IMR-90 (cell line): ENCODE measurements around the gene SLC28A2. TPM values are rescaled to one million over a fixed set of nuclear protein-coding genes. Genes with fewer than 3 reads are reported as not detected.

ENCODE experiments used
- ATAC-seq: fragments of 200-7000 bp; cut with Tn5 transposase; 2 replicates; pipeline ENCODE4 v1.9.1; 2020; ENCODE audit warnings: low read depth, mild to moderate bottlenecking, moderate library complexity
- BruUV-seq: library from RNA; stranded (reverse); fragments of 400-500 nt; replicated peaks from 2 replicates; lab custom pipeline; 2021; lab: Mats Ljungman, UMichigan
- CTCF ChIA-PET: fragments of 300-600 bp; formaldehyde crosslinking; extraction: SDS; loops from one replicate; lab custom pipeline; 2021; ENCODE audit warnings: antibody characterized with exemption; lab: Yijun Ruan, JAX
- POLR2A ChIA-PET: fragments of 300-600 bp; sonication (Branson Sonifier 250); formaldehyde crosslinking; loops from one replicate; lab custom pipeline; 2022; ENCODE audit warnings: antibody characterized with exemption; ENCODE audit not compliant: unreplicated experiment; lab: Charles Lee
- DNase-seq: peaks from one replicate; pipeline ENCODE4 v3.0.0; 2013
- H2AFZ ChIP-seq: replicated peaks from 2 replicates; pipeline ENCODE3; 2013; ENCODE audit warnings: low read length, mild to moderate bottlenecking; ENCODE audit not compliant: poor library complexity
- H2AK5ac ChIP-seq: 2 replicates; pipeline ENCODE4 v1.6.1; 2013; ENCODE audit warnings: low read depth, low read length, inconsistent platforms
- H2AK9ac ChIP-seq: replicated peaks from 2 replicates; pipeline ENCODE3; 2013; ENCODE audit warnings: mild to moderate bottlenecking, low read depth, low read length, moderate library complexity; ENCODE audit not compliant: poor library complexity
- H2BK120ac ChIP-seq: 2 replicates; pipeline ENCODE4 v1.6.1; 2013; ENCODE audit warnings: low read depth, low read length, inconsistent platforms
- H2BK15ac ChIP-seq: 3 replicates; pipeline ENCODE4 v1.6.1; 2013; ENCODE audit warnings: low read depth, low read length, inconsistent platforms
- H2BK20ac ChIP-seq: 2 replicates; pipeline ENCODE4 v1.6.1; 2013; ENCODE audit warnings: low read depth, mild to moderate bottlenecking, inconsistent platforms, low read length, moderate library complexity
- H2BK5ac ChIP-seq: 2 replicates; pipeline ENCODE4 v1.6.1; 2013; ENCODE audit warnings: mild to moderate bottlenecking, low read depth, low read length, inconsistent platforms; ENCODE audit not compliant: poor library complexity, severe bottlenecking
- H3K14ac ChIP-seq: replicated peaks from 2 replicates; pipeline ENCODE4 v1.6.1; 2013; ENCODE audit warnings: low read depth, low read length, inconsistent platforms
- H3K18ac ChIP-seq: 2 replicates; pipeline ENCODE4 v1.6.1; 2013; ENCODE audit warnings: low read depth, low read length, control low read depth
- H3K23ac ChIP-seq: 2 replicates; pipeline ENCODE4 v1.6.1; 2013; ENCODE audit warnings: low read depth, low read length, inconsistent platforms
- H3K27ac ChIP-seq: 2 replicates; pipeline ENCODE4 v1.5.1; 2013; ENCODE audit warnings: mild to moderate bottlenecking, control low read depth, low read length; ENCODE audit not compliant: insufficient read depth
- H3K27me3 ChIP-seq: 2 replicates; pipeline ENCODE4 v1.6.1; 2013; ENCODE audit warnings: low read length; ENCODE audit not compliant: control insufficient read depth, insufficient read depth
- H3K36me3 ChIP-seq: 2 replicates; pipeline ENCODE4 v1.6.1; 2013; ENCODE audit warnings: low read length, mixed read lengths; ENCODE audit not compliant: control insufficient read depth, insufficient read depth
- H3K4ac ChIP-seq: 2 replicates; pipeline ENCODE4 v1.6.1; 2013; ENCODE audit warnings: low read depth, low read length, inconsistent platforms
- H3K4me1 ChIP-seq: 2 replicates; pipeline ENCODE4 v1.6.1; 2013; ENCODE audit warnings: low read length, mixed read lengths; ENCODE audit not compliant: control insufficient read depth, insufficient read depth
- H3K4me2 ChIP-seq: 2 replicates; pipeline ENCODE4 v1.6.1; 2013; ENCODE audit warnings: low read depth, mild to moderate bottlenecking, control low read depth, low read length, moderate library complexity
- H3K4me3 ChIP-seq: 2 replicates; pipeline ENCODE4 v1.5.1; 2013; ENCODE audit warnings: low read depth, mild to moderate bottlenecking, control low read depth, low read length, moderate library complexity; ENCODE audit not compliant: insufficient read depth
- H3K56ac ChIP-seq: 2 replicates; pipeline ENCODE4 v1.6.1; 2013; ENCODE audit warnings: low read length, inconsistent platforms; ENCODE audit not compliant: insufficient read depth; ENCODE audit errors: extremely low read depth
- H3K79me1 ChIP-seq, 2 experiments: 2 replicates each; pipeline ENCODE4 v1.6.1; 2013; ENCODE audit warnings: low read length in 2 of 2, inconsistent platforms in 1 of 2, low read depth in 1 of 2
- H3K9ac ChIP-seq: 2 replicates; pipeline ENCODE4 v1.6.1; 2013; ENCODE audit warnings: low read depth, low read length, control low read depth
- H3K9me1 ChIP-seq: 2 replicates; pipeline ENCODE4 v1.6.1; 2013; ENCODE audit warnings: low read length, inconsistent platforms; ENCODE audit not compliant: insufficient read depth
- H3K9me3 ChIP-seq: 2 replicates; pipeline ENCODE4 v1.6.1; 2013; ENCODE audit warnings: low read length; ENCODE audit not compliant: control insufficient read depth, insufficient read depth
- H4K20me1 ChIP-seq: 2 replicates; pipeline ENCODE4 v1.6.1; 2013; ENCODE audit warnings: low read length, inconsistent platforms; ENCODE audit not compliant: insufficient read depth
- H4K5ac ChIP-seq: 2 replicates; pipeline ENCODE4 v1.6.1; 2013; ENCODE audit warnings: mild to moderate bottlenecking, low read depth, low read length, control low read depth
- H4K8ac ChIP-seq, 2 experiments: 2 replicates each; pipeline ENCODE4 v1.6.1; 2013; ENCODE audit warnings: low read depth in 2 of 2, low read length in 2 of 2, control low read depth in 1 of 2, inconsistent platforms in 1 of 2
- H4K91ac ChIP-seq: 2 replicates; pipeline ENCODE4 v1.6.1; 2013; ENCODE audit warnings: low read depth, low read length, inconsistent platforms; ENCODE audit not compliant: insufficient read depth
- BHLHE40 ChIP-seq: fragments of 150-350 bp; IDR thresholded peaks from 2 replicates; pipeline ENCODE4 v1.6.1; 2016; ENCODE audit warnings: mild to moderate bottlenecking, low read depth, low read length
- WGBS, 2 experiments: methylation state at CpG; one replicate each; pipeline versions ENCODE4 v1.1.5 to v1.1.7; 2013; ENCODE audit warnings: missing lambda C conversion rate in 2 of 2; ENCODE audit not compliant: insufficient read length in 1 of 2; ENCODE audit errors: extremely low coverage in 2 of 2; 5-methylcytosine and 5-hydroxymethylcytosine counted together
- dilution Hi-C: fragments of 300-500 bp; cut with HindIII; formaldehyde crosslinking; loops from one replicate; pipeline ENCODE4 v1.14.3; 2018; ENCODE audit warnings: low sequenced_read_pairs; ENCODE audit not compliant: unreplicated experiment
- in situ Hi-C: fragments of 300-500 bp; cut with MboI; formaldehyde crosslinking; loops from 3 replicates; pipeline ENCODE4 v1.14.3; 2019; ENCODE audit warnings: low sequenced_read_pairs, inconsistent platforms, mixed read lengths
- intact Hi-C: fragments of 100-400 bp; cut with micrococcal nuclease; formaldehyde crosslinking; loops from 2 replicates; pipeline ENCODE4 v1.10.0; 2022
- polyA plus RNA-seq, 3 experiments: library from polyadenylated mRNA; depleted of rRNA; stranded (reverse); fragments of >200 nt; gene quantifications; 2 replicates each; pipeline ENCODE4 v1.2.3, GENCODE V29; 2012; ENCODE audit warnings: low replicate concordance in 1 of 3
- total RNA-seq: library from RNA; depleted of rRNA; stranded (reverse); fragments of >200 nt; gene quantifications from 2 replicates; pipeline ENCODE4 v1.2.3, GENCODE V29; 2012
- TF ChIP-seq, protein P1 (sequence below): conservative IDR thresholded peaks from 2 replicates; pipeline ENCODE4 v1.5.1; 2012; ENCODE audit warnings: mild to moderate bottlenecking, low read depth, low read length, improper control_type of control experiment

The SLC28A2 gene
- total and polyA plus RNA-seq, 2 of the 4 experiments (the other 2 are of a cell fraction), result not detected

DNA sequence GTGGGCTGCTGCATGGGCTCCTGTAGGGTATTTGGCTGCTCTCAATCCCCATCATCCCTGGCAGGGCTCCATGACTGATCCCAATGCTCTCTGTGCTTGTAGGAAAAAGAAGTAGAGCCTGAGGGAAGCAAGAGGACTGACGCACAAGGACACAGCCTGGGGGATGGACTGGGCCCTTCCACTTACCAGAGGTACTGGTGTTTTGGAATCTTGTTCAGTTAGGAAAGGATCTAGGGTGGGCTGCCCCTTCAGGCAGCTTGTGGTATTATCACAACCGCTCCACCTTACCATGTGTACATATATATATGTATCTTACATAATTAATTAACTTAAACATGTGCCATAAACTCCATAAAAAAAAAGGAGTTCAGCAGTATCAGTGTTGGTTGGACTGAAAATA is 1.3 kb downstream of the SLC28A2 start:
- dilution Hi-C loops (no loop called here), intact Hi-C loops (no loop called here), in situ Hi-C loops (no loop called here)
- H2BK5ac ChIP-seq, result no peak overlapping the region
- no peak overlapping the region for H4K5ac ChIP-seq
- no CpG with 5 or more reads among the region's 2 CpGs for WGBS, 2 experiments
- no peak overlapping the region for H2AK9ac ChIP-seq
- no peak overlapping the region for H3K18ac ChIP-seq
- no peaks in the 10 kb centered on the region for H3K36me3 ChIP-seq
- no peaks in the 10 kb centered on the region for H3K79me1 ChIP-seq
- H3K4ac ChIP-seq, result no peak overlapping the region
- no peak for TF ChIP-seq BHLHE40
- TF ChIP-seq, protein P1, sequence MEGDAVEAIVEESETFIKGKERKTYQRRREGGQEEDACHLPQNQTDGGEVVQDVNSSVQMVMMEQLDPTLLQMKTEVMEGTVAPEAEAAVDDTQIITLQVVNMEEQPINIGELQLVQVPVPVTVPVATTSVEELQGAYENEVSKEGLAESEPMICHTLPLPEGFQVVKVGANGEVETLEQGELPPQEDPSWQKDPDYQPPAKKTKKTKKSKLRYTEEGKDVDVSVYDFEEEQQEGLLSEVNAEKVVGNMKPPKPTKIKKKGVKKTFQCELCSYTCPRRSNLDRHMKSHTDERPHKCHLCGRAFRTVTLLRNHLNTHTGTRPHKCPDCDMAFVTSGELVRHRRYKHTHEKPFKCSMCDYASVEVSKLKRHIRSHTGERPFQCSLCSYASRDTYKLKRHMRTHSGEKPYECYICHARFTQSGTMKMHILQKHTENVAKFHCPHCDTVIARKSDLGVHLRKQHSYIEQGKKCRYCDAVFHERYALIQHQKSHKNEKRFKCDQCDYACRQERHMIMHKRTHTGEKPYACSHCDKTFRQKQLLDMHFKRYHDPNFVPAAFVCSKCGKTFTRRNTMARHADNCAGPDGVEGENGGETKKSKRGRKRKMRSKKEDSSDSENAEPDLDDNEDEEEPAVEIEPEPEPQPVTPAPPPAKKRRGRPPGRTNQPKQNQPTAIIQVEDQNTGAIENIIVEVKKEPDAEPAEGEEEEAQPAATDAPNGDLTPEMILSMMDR, result 0 out of 2 replicates have a peak, but pooled peaks have one; percentile 6
- H3K14ac ChIP-seq, result no peak overlapping the region
- no peak overlapping the region for H4K8ac ChIP-seq
- no peaks in the 10 kb centered on the region for H3K9me1 ChIP-seq
- ChIA-PET CTCF (interaction anchor here (0.7 kb wide), 2 partner anchors 39 to 172 kb away, joined by 3 to 5 read pairs; no protein-coding TSS in a partner anchor), POLR2A (no interaction called here)
- H3K4me2 ChIP-seq, result no peak overlapping the region
- H3K23ac ChIP-seq, result no peak overlapping the region
- H2AK5ac ChIP-seq, result no peak overlapping the region
- no peak overlapping the region for H3K27ac ChIP-seq
- no peaks in the 10 kb centered on the region for H3K9me3 ChIP-seq
- no peak overlapping the region for H3K4me3 ChIP-seq
- H3K27me3 ChIP-seq, result no peaks in the 10 kb centered on the region
- no peak overlapping the region for H2AFZ ChIP-seq
- DNase-seq (no peak), ATAC-seq (no peak; the same call in 1 of the 2 replicates)
- H4K20me1 ChIP-seq, result no peaks in the 10 kb centered on the region
- no peak overlapping the region for H2BK120ac ChIP-seq
- no peak overlapping the region for H2BK20ac ChIP-seq
- H3K9ac ChIP-seq, result no peak overlapping the region
- H3K56ac ChIP-seq, result no peak overlapping the region
- peaks cover 2% of the 10 kb centered on the region; the same call in 1 of the 2 replicates for H3K4me1 ChIP-seq
- H2BK15ac ChIP-seq, result no peak overlapping the region
- no peak overlapping the region for H4K91ac ChIP-seq
- BruUV-seq, result no TSS peak
